A549 (cell line): ENCODE results near the gene ZNF853.

Source experiments
- ESRRA ChIP-seq: fragments of 150-350 bp; IDR thresholded peaks from 2 replicates; pipeline ENCODE4 v1.6.1; 2014; ENCODE audit warnings: mild to moderate bottlenecking, low read length, borderline replicate concordance
- HDAC2 ChIP-seq: fragments of 200-600 bp; sonication (generic); IDR thresholded peaks from 2 replicates; pipeline ENCODE4 v1.6.1; 2016
- JUN ChIP-seq, 2 experiments: fragments of >200 bp; sonication (Bioruptor Twin); formaldehyde crosslinking; IDR thresholded peaks; 2 replicates in 1 of 2; 3 replicates in 1 of 2; pipeline ENCODE4 v1.6.1; 2016 to 2017
- KDM1A ChIP-seq: fragments of 200-600 bp; sonication (generic); IDR thresholded peaks from 2 replicates; pipeline ENCODE4 v1.6.1; 2016; ENCODE audit warnings: low read depth, mild to moderate bottlenecking
- KDM5A ChIP-seq: fragments of 200-600 bp; sonication (generic); IDR thresholded peaks from 2 replicates; pipeline ENCODE4 v1.6.1; 2016; ENCODE audit warnings: antibody characterized with exemption, mild to moderate bottlenecking
- POLR2A ChIP-seq: IDR thresholded peaks from 2 replicates; pipeline ENCODE4 v1.6.1; 2012; ENCODE audit warnings: mild to moderate bottlenecking, low read length
- POLR2AphosphoS2 ChIP-seq: conservative IDR thresholded peaks from 2 replicates; pipeline ENCODE4 v1.6.1; 2012; ENCODE audit warnings: low read length, improper control_type of control experiment, inconsistent platforms
- SMC3 ChIP-seq: fragments of >200 bp; sonication (Bioruptor Twin); formaldehyde crosslinking; IDR thresholded peaks from 3 replicates; pipeline ENCODE4 v1.6.1; 2018; ENCODE audit warnings: inconsistent platforms
- TF ChIP-seq, protein P1 (sequence below): fragments of >200 bp; sonication (Bioruptor Twin); formaldehyde crosslinking; IDR thresholded peaks from 3 replicates; pipeline ENCODE4 v1.5.1; 2016
- TF ChIP-seq, protein P2 (sequence below): IDR thresholded peaks from 2 replicates; pipeline ENCODE4 v1.6.1; 2012

DNA sequence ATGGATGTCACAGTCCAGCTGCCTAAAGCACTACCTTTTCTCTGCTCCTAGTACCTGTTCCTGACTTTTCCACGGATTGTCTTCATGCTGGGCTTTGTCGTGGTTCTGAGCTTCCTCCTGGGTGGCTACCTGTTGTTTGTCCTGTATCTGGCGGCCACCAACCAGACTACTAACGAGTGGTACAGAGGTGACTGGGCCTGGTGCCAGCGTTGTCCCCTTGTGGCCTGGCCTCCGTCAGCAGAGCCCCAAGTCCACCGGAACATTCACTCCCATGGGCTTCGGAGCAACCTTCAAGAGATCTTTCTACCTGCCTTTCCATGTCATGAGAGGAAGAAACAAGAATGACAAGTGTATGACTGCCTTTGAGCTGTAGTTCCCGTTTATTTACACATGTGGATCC is 26.8 kb upstream of the ZNF853 start:
- TF ChIP-seq, protein P1, sequence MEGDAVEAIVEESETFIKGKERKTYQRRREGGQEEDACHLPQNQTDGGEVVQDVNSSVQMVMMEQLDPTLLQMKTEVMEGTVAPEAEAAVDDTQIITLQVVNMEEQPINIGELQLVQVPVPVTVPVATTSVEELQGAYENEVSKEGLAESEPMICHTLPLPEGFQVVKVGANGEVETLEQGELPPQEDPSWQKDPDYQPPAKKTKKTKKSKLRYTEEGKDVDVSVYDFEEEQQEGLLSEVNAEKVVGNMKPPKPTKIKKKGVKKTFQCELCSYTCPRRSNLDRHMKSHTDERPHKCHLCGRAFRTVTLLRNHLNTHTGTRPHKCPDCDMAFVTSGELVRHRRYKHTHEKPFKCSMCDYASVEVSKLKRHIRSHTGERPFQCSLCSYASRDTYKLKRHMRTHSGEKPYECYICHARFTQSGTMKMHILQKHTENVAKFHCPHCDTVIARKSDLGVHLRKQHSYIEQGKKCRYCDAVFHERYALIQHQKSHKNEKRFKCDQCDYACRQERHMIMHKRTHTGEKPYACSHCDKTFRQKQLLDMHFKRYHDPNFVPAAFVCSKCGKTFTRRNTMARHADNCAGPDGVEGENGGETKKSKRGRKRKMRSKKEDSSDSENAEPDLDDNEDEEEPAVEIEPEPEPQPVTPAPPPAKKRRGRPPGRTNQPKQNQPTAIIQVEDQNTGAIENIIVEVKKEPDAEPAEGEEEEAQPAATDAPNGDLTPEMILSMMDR = no peak
- TF ChIP-seq POLR2AphosphoS2 (no peak), POLR2A (no peak), JUN (IDR thresholded peaks at IDR 0.05) (no peak), KDM5A (no peak), ESRRA (no peak), SMC3 (no peak), KDM1A (no peak), HDAC2 (no peak)
- TF ChIP-seq, protein P2, sequence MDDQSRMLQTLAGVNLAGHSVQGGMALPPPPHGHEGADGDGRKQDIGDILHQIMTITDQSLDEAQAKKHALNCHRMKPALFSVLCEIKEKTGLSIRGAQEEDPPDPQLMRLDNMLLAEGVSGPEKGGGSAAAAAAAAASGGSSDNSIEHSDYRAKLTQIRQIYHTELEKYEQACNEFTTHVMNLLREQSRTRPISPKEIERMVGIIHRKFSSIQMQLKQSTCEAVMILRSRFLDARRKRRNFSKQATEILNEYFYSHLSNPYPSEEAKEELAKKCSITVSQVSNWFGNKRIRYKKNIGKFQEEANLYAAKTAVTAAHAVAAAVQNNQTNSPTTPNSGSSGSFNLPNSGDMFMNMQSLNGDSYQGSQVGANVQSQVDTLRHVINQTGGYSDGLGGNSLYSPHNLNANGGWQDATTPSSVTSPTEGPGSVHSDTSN = no peak
